K562 (cell line): Measurements from ENCODE around the gene ZNF844. TPM values are rescaled to one million over a fixed set of nuclear protein-coding genes. Genes with fewer than 3 reads are reported as not detected.

ENCODE experiments used
- ATF7 ChIP-seq: fragments of 450-650 bp; IDR thresholded peaks from 2 replicates; pipeline ENCODE4 v1.7.1; 2014; ENCODE audit warnings: mild to moderate bottlenecking, moderate library complexity
- ETV1 ChIP-seq: fragments of 450-650 bp; conservative IDR thresholded peaks from 2 replicates; pipeline ENCODE4 v1.6.1; 2016; ENCODE audit warnings: missing genetic modification characterization, control low read depth, low read depth, missing compliant biosample characterization
- FOXP1 ChIP-seq: sonication (generic); formaldehyde crosslinking; IDR thresholded peaks from 2 replicates; pipeline ENCODE4 v1.8.0; 2022; ENCODE audit warnings: mild to moderate bottlenecking, missing genetic modification reagents
- HDAC1 ChIP-seq, 2 experiments: fragments of 450-650 bp; IDR thresholded peaks; 2 replicates each; pipeline ENCODE4 v1.6.1; 2016 to 2017; ENCODE audit warnings: inconsistent platforms in 1 of 2, mild to moderate bottlenecking in 1 of 2, moderate library complexity in 1 of 2
- HDAC3 ChIP-seq: fragments of 450-650 bp; IDR thresholded peaks from 2 replicates; pipeline ENCODE4 v1.6.1; 2018; ENCODE audit warnings: borderline replicate concordance, mild to moderate bottlenecking, moderate library complexity; ENCODE audit not compliant: partially characterized antibody
- HNRNPH1 ChIP-seq: fragments of 200-400 bp; formaldehyde crosslinking; optimal IDR thresholded peaks from 2 replicates; pipeline ENCODE3; 2017; ENCODE audit warnings: low read depth, mild to moderate bottlenecking, low read length, moderate library complexity
- MAZ ChIP-seq, 2 experiments: fragments of 450-650 bp in 1 of 2; sonication (generic) in 1 of 2; formaldehyde crosslinking; IDR thresholded peaks in 1 of 2; conservative IDR thresholded peaks in 1 of 2; 2 replicates each; pipeline versions ENCODE4 v1.4.0 to v1.5.0; 2020; ENCODE audit warnings: mild to moderate bottlenecking in 1 of 2, missing genetic modification reagents in 1 of 2
- MLLT1 ChIP-seq, 2 experiments: fragments of 450-650 bp; IDR thresholded peaks; 2 replicates each; pipeline ENCODE4 v1.6.1; 2016
- NFYB ChIP-seq: IDR thresholded peaks from 2 replicates; pipeline ENCODE4 v1.6.1; 2011; ENCODE audit warnings: mild to moderate bottlenecking, moderate library complexity; ENCODE audit not compliant: insufficient read length; ENCODE audit errors: extremely low read depth
- OTX1 ChIP-seq: fragments of 450-650 bp; formaldehyde crosslinking; IDR thresholded peaks from 2 replicates; pipeline ENCODE4 v1.4.0; 2022; ENCODE audit warnings: mild to moderate bottlenecking
- PHF8 ChIP-seq: fragments of 200-600 bp; sonication (generic); IDR thresholded peaks from 2 replicates; pipeline ENCODE4 v1.6.1; 2012; ENCODE audit warnings: mixed run types, mild to moderate bottlenecking, inconsistent platforms, low read length, moderate library complexity, borderline replicate concordance
- POLR2B ChIP-seq: fragments of 450-650 bp; IDR thresholded peaks from 2 replicates; pipeline ENCODE4 v1.6.1; 2018; ENCODE audit warnings: low read depth; ENCODE audit not compliant: partially characterized antibody
- REST ChIP-seq, 2 experiments: fragments of 450-650 bp; formaldehyde crosslinking in 1 of 2; IDR thresholded peaks; 2 replicates each; pipeline versions ENCODE4 v1.4.0 to v1.6.1; 2014 to 2020; ENCODE audit warnings: mild to moderate bottlenecking in 2 of 2, borderline replicate concordance in 1 of 2, low read depth in 1 of 2
- SMARCA5 ChIP-seq: fragments of 450-650 bp; IDR thresholded peaks from 2 replicates; pipeline ENCODE4 v1.6.1; 2016
- SMC3 ChIP-seq: conservative IDR thresholded peaks from 2 replicates; pipeline ENCODE4 v1.6.1; 2011; ENCODE audit warnings: low read depth, low read length, improper control_type of control experiment; ENCODE audit not compliant: insufficient read depth
- TAF15 ChIP-seq: fragments of 200-400 bp; formaldehyde crosslinking; IDR thresholded peaks from 2 replicates; pipeline ENCODE4 v1.6.1; 2017; ENCODE audit warnings: mild to moderate bottlenecking, low read depth, low read length, moderate library complexity
- TAL1 ChIP-seq: fragments of 450-650 bp; IDR thresholded peaks from 2 replicates; pipeline ENCODE4 v1.6.1; 2016; ENCODE audit warnings: mild to moderate bottlenecking
- ZNF408 ChIP-seq: fragments of 250-450 bp; sonication (Bioruptor Pico); IDR thresholded peaks from 2 replicates; pipeline ENCODE4 v1.4.0; 2020; ENCODE audit warnings: low read depth, mild to moderate bottlenecking, moderate library complexity
- polyA plus RNA-seq, 8 experiments: library from polyadenylated mRNA; depleted of rRNA in 4 of 8; stranded (reverse) in 5 of 8; unstranded in 3 of 8; fragments of >200 nt; fragmentation: Nextera tagmentation in 2 of 8; fragmentation: Illumina TruSeq in 1 of 8; extraction: Ambion mirVana in 2 of 8; extraction: Trizol in 1 of 8; gene quantifications; 2 replicates each; pipeline versions ENCODE4 v1.2.1 to v1.2.3, GENCODE V29; 2011 to 2014; ENCODE audit warnings: inconsistent platforms in 1 of 8, missing spikeins in 1 of 8
- total RNA-seq, 7 experiments: library from RNA; depleted of rRNA in 6 of 7; stranded (reverse); fragments of >200 nt in 6 of 7; fragmentation: Illumina TruSeq in 2 of 7; extraction: Trizol in 2 of 7; gene quantifications; 2 replicates each; pipeline versions ENCODE4 v1.2.1 to v1.2.3, GENCODE V29; 2011 to 2021; ENCODE audit warnings: low replicate concordance in 1 of 7

ZNF844 gene
- total and polyA plus RNA-seq, 9 of the 15 experiments (the other 6 are each of a cell fraction or from before 2014, with no cell fraction given) = 0.80 to 4.5 (median 2.2) TPM

DNA sequence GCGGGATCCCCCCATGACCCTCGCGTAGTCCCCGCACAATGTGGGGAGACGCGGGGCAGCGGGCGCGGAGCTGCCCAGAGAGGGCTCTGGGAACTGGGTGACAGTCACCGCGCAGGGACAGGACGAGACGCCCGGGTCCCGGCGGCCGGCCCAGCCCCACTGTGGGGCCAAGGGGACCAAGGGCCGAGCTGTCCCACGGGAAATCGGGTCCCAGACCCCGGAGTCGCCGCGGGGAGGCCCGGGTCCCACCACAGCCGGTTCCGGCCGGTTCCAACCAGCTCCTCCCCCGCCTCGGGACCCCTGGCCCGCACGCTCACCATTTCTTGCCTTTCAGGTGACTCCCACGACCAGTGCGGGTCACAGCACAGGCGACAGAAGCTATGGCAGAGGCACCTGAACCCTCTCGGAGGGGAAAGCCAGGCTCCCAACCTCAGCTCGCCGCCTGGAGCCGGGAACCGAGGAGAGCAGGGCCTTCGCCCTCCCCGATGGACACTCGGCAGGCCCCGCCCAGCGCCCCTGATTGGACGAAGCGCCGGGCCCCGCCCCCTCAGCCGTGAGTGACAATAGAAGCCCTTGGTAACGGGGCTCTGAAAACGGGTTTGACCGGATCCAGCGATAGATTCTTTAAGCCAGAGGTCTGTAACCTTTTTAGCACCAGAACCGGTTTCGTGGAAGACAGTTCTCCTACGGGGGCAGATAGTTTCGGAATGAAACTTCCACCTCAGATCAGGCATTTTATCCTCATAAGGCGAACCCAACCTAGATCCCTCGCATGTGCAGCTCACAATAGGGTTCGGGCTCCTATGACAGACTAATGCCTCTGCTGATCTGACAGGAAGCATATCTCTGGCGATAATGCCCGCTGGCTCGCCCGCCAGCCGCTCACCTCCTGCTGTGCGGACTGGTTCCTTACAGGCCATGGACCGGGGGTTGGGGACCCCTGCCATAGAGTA is 29.0 kb upstream of the ZNF844 start, which contains the start of gene ZNF433 (continued):
- TF ChIP-seq REST (IDR thresholded peaks at IDR 0.05; ENCODE audit: borderline replicate concordance) (peak; percentile 96), REST (CRISPR knock-in tag; IDR thresholded peaks at IDR 0.05; ENCODE audit: low read depth) (no peak), MAZ (CRISPR knock-in tag; conservative IDR thresholded peaks at IDR 0.05 in 1 of 2, IDR thresholded peaks at IDR 0.05 in 1 of 2) (0 out of 4 replicates have a peak, but pooled peaks of 1 of the 2 experiments have one; percentile 43), FOXP1 (CRISPR knock-in tag) (no peak), ATF7 (peak; percentile 21; the same call in 1 of the 2 replicates), PHF8 (peak; percentile 41), SMARCA5 (no peak), OTX1 (CRISPR knock-in tag) (no peak), NFYB (peak; percentile 78), TAL1 (no peak), HDAC1 (IDR thresholded peaks at IDR 0.05) (0 out of 4 replicates have a peak, but pooled peaks of 1 of the 2 experiments have one; percentile 12), POLR2B (peak; percentile 46), HDAC3 (no peak), ZNF408 (CRISPR knock-in tag) (no peak), MLLT1 (IDR thresholded peaks at IDR 0.05) (no peak), HNRNPH1 (no peak), TAF15 (no peak), ETV1 (no peak), SMC3 (no peak)
